Ishikawa (cell line): ENCODE measurements around the gene ANKS6.

ENCODE experiments used
- EGR1 ChIP-seq: IDR thresholded peaks from 2 replicates; pipeline ENCODE4 v1.6.1; 2012
- EP300 ChIP-seq: IDR thresholded peaks from 2 replicates; pipeline ENCODE4 v1.6.1; 2012; ENCODE audit warnings: borderline replicate concordance
- REST ChIP-seq: IDR thresholded peaks from 2 replicates; pipeline ENCODE4 v1.6.1; 2012; ENCODE audit warnings: low read depth, mild to moderate bottlenecking

GRCh38 chr9:98772364-98773155 is 23.8 kb downstream of the ANKS6 start:
- TF ChIP-seq EP300, result no peak
- TF ChIP-seq EGR1, result no peak
- TF ChIP-seq REST, result no peak
